HG03066 (cell line): ENCODE measurements around the gene SFXN5.

Source experiments
- ATAC-seq: cut with Tn5 transposase; IDR thresholded peaks from one replicate; pipeline ENCODE4 v1.9.1; 2021; ENCODE audit warnings: low read depth; ENCODE audit not compliant: unreplicated experiment

Gene SFXN5

GRCh38 chr2:72947952-72948830 lies 123.3 kb downstream of the SFXN5 start:
- no peak for ATAC-seq

GRCh38 chr2:72946466-72946865 lies 125.0 kb downstream of the SFXN5 start:
- ATAC-seq = no peak

- ATAC-seq = no peak
These were observed 126.0 kb downstream of the SFXN5 start for GRCh38 chr2:72945450-72946019.

GRCh38 chr2:72944804-72945449 lies 126.6 kb downstream of the SFXN5 start:
- no peak for ATAC-seq

- ATAC-seq = no peak
These were observed 127.7 kb downstream of the SFXN5 start for GRCh38 chr2:72943540-72944395.

GRCh38 chr2:72942881-72943418 lies 128.6 kb downstream of the SFXN5 start:
- ATAC-seq = no peak

GRCh38 chr2:72942293-72942692 lies 129.2 kb downstream of the SFXN5 start:
- ATAC-seq = no peak

DNA sequence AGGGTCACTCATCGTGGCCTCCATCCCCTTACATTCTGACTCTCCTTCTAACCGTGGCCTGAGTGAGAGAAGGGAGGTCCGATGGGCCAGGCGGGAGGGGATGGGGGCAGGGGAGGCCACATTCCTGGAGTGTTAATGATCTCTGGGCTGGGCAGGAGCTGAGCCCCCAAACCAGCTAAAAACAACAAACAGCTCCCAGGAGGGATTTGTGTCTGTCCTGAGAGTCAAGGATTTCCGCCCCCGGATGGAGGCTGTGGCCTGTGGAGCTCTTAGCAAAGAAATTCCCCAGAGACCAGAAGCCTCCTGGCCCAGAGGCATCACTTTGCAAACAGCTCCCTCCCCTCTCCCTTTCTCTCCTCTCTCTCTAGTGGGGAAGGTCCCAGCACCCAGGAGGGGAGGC lies 130.7 kb downstream of the SFXN5 start:
- no peak for ATAC-seq

- no peak for ATAC-seq
These were observed 131.2 kb downstream of the SFXN5 start for GRCh38 chr2:72940361-72940760.

DNA sequence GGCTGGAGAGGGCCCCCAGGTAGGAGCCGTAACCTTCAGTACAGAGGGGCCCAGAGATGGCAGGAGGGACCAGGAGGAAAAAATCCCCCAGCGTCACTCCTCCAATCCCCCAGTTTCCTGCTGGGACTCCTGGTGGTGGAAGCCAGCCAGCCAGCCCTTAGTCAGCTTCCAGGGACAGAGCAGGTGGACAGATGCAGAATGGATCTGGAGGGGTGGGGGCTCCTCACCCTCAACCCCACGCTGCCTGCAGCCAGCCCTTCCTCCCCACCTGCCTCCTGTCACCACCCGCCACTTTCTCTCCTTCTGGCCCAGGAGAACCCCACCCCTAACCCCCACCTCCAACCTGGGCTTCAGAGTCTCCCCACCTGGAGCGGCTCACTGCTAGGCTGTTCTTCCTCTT lies 133.1 kb downstream of the SFXN5 start:
- ATAC-seq = no peak

- ATAC-seq = no peak
These were observed 134.2 kb downstream of the SFXN5 start for GRCh38 chr2:72937356-72937669.

- ATAC-seq = no peak
These were observed 134.7 kb downstream of the SFXN5 start for GRCh38 chr2:72936660-72937355.

DNA sequence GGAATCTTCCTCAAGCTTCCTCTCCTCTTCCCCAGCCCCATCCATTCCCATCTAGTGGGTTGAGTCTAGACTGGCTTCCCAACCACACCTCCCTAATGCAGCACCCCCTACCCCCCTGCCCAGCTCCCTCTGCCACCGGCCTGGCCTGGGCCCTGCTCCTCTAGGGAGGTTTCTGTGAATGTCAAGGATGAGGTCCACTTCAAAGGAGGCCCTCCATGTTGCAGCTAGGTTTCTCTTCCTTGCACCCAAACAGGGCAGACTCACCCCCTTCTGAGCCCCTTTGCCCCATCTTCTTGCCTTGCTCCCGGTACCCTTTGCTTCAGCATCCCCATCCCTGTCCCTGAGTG lies 135.9 kb downstream of the SFXN5 start:
- no peak for ATAC-seq

DNA sequence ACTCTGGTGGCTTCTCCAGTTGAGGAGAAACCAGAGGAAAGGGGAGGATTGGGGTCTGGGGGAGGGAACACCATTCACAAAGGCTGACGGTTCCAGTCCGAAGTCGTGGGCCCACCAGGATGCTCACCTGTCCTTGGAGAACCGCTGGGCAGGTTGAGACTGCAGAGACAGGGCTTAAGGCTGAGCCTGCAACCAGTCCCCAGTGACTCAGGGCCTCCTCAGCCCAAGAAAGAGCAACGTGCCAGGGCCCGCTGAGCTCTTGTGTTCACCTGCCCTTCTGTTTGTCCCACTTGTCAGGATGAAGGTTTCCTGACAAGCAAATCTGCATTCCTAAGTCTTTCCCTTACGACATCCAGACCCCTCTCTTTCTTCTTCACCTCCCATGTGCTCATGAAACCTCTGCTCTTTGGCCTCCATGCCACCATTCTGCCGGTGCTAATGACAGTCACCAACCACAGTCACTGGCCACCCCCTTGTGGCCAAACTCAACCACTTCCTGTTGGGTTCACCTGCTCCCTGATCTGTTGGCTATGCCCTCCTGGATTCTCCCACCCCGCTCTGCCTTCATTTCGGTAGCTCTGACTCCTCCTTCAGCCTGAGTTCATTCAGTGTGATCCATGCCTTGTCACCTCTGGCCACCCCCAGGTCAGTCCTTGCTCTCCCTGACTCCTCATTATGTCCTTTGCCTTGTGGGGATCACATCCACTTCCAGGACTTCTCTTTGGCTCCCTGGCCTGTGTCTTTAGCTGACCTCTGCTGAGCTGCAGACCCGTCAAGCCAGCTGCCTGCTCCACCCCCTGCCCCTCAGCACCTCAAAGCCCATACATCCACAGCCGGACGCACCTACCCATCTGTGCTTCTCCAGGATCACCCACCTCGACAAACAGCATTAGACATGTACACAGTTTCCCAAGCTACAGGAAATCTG lies 136.6 kb downstream of the SFXN5 start:
- ATAC-seq = no peak

GRCh38 chr2:72933646-72934151 lies 137.8 kb downstream of the SFXN5 start:
- no peak for ATAC-seq

DNA sequence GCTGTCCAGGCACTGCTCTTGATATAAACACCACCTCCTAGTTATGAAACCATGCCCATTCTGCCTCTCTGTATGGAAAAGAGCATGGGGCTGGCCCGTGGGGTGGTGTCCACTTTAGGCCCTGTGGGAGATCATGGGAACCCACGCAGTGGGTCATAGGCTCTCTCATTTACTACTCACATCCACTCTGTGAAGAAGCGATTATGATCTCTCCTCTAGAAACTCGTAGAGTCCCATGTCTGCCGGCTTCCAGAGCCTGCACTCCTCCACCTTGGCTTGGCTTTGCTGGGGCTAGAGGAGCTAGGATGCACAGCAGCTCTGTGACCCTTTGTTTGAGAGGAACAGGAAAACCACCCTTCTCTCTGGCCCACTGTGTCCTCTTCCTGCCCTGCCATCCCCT lies 138.3 kb downstream of the SFXN5 start:
- no peak for ATAC-seq

- no peak for ATAC-seq
These were observed 138.7 kb downstream of the SFXN5 start for GRCh38 chr2:72932805-72933204.

DNA sequence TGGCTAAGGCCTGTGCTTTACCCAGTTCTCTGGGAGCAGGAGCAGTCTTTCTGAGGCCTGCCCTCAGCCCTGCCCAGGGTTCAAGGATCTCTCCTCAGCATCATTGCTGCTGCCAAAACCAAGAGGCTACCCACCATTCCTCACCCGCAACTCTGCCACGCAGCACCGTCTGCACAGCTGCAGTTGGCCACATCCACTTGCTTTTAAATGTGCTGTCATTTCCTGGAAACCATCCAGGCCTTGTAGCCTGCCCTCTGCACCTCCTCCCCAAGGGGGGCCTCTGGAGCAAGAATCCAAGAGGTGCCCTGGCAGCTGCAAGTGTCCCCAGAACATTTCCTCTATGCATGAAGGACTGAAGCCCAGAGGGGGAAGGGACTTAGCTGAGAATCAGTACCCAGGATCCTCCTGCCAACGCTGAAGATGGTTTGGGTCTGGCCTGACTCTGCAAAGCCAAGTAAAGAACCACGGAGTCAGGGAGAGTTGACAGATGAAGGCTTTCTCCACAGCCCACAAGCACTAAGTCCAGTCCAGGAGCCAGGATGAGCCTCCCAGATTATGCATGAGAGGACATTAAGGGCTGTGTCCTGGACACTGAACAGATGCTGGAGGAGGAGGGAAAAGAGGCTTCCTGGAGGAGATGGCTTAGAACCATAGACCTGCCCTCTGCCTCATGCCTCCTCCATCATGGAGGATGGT lies 139.3 kb downstream of the SFXN5 start:
- no peak for ATAC-seq
